A673 (cell line): ENCODE results near the gene RCC1.

ENCODE experiments used
- CTCF ChIP-seq: fragments of 300-800, 200-600 bp; sonication (generic); conservative IDR thresholded peaks from 2 replicates; pipeline ENCODE4 v1.5.1; 2017; ENCODE audit warnings: low read depth, mild to moderate bottlenecking, antibody characterized with exemption, low read length, moderate library complexity, mixed read lengths
- EZH2 ChIP-seq: fragments of 200-600 bp; sonication (generic); IDR thresholded peaks from 2 replicates; pipeline ENCODE4 v1.6.1; 2017; ENCODE audit warnings: borderline replicate concordance, low read depth, mild to moderate bottlenecking, mixed read lengths, antibody characterized with exemption, low read length; ENCODE audit not compliant: poor library complexity, severe bottlenecking

- TF ChIP-seq CTCF: no peak
- TF ChIP-seq EZH2: no peak
Observed at GRCh38 chr1:28545246-28545628, 39.4 kb downstream of the RCC1 start.
